Measurements from ENCODE around the gene TCF23.
"Not testable (repeated sequence)": the region's sequence is repeated elsewhere in the genome, so short reads cannot be mapped to it uniquely, and the experiment has no call there.

TCF23 gene

DNA sequence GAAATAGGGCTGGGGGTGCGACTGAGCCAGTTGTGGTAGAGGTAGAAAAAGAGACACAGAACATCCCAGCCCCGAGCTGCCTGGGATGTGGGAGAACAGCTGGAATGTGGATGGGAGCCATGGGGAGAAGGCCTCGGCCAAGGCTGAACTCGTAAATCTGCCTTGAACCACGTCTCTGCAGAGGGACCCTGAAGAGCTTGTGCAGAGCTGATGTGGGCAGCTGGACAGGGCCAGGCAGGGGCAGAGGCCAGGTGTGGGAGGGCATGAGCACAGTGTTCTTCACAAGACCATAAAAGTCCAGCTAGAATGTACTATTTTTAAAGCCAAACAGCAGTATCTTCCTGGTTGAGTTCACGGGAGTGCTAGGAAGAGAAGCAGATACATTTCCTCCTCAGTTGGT lies 5.7 kb downstream of the TCF23 start:
- no peak for DNase-seq (ENCODE audit: low read depth)

DNA sequence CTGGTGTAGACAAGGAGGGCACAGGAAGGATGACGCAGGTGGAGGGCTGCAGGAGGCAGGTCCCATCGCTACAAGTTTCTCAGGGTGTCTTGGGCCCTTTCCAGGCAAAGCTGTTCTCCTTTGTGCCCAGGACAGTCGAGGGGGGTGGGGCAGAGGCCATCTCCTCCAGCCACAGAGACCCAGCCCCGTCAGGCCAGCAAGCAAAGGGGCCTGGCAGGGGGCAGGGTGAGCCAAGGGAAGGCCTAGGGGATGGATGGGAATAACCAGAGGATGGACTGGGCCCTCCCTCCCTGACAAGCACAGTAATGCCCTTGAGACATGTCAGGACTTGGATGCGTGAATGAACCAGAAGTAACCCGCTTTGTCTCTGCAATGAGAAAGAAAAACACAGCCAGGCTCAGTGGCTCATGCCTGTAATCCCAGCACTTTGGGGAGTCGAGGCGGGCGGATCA lies 6.3 kb downstream of the TCF23 start:
- no peak for DNase-seq (ENCODE audit: low read depth)

DNA sequence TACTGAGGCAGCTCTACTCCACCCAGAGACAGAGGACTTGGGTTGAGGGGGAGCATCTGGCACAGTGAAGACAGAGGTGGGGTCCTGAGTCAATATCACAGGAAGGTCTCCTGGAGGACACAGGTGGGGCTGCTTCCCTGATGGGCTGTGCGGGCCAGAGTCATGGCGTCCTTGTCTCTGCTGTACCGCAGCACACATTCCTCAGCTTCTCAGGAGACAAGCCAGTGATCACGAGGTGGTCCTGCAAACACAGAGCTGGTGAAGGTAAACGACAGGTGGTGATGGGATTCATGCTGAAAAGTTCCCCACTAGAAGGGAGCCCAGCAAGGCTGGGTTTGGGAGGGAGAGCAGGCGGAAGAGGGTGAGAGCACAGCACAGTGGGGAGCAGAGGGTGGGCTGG lies 9.7 kb downstream of the TCF23 start:
- no peak for DNase-seq (ENCODE audit: low read depth)

DNA sequence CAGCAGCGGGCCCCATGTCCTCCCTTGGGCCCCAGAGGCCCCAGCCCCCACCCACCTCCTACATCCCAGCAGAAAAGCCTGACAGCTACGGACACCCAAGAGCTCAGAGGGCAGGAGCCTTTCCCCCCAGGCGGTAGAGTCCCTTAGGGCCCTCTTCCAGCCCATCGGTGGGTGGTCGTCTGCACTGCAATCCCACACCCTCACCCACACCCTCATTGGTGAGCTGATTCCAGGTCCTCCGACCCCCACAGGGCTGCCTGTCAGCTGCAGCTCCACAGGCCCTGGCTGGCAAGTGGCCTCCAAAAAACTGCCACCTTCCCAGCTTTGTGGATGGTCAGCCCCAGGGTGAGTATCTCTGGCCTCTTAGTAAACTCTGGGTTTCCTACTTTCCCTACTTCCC lies 10.5 kb downstream of the TCF23 start:
- no peak for DNase-seq (ENCODE audit: low read depth)

GRCh38 chr2:27160191-27160590 lies 11.4 kb downstream of the TCF23 start:
- DNase-seq (ENCODE audit: low read depth), result no peak

DNA sequence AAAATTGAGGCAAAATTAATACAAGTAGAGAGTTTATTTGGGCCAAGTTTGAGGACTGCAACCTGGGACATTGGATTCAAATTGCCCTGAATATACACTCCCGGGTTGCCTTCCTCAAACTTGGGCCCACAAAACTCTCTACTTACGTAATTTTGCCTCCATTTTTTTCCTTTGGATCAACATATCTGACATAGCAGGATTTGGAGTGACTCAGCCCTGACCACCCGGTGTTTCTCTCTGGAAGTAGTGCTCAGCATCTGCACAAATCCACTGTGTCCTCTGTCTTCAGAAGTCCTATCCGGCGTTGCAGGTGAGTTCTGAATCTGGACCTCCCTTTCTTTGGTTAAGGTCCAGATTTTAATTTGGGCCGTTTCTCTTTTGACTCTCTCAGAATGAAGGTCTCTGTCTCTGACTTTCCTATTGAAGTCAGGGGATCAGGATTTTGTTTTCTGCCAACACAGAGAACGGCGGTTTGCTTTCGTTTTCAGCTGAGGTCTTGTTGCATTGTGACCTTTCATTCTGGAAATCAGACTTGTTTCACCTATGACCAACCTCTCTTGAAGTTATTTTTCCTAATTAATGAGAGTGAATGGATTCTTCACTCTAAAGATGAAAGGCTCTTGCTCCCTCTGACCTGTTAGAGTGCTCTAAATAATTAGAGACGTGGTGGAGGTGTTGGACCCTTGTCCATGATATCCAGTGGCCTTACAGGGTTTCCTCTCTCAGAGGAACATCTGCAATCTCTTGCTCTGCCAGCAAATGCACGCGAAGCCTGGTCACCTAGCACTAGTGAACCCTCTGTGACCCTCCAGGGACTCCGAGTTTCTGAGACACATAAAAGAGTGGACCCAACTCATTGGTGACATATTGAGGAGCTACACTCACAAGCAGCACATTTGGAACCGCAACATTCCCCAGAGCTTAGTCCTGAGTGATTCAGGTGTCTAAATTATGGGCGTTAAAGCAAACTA lies 13.6 kb downstream of the TCF23 start:
- no peak for DNase-seq (ENCODE audit: low read depth)

DNA sequence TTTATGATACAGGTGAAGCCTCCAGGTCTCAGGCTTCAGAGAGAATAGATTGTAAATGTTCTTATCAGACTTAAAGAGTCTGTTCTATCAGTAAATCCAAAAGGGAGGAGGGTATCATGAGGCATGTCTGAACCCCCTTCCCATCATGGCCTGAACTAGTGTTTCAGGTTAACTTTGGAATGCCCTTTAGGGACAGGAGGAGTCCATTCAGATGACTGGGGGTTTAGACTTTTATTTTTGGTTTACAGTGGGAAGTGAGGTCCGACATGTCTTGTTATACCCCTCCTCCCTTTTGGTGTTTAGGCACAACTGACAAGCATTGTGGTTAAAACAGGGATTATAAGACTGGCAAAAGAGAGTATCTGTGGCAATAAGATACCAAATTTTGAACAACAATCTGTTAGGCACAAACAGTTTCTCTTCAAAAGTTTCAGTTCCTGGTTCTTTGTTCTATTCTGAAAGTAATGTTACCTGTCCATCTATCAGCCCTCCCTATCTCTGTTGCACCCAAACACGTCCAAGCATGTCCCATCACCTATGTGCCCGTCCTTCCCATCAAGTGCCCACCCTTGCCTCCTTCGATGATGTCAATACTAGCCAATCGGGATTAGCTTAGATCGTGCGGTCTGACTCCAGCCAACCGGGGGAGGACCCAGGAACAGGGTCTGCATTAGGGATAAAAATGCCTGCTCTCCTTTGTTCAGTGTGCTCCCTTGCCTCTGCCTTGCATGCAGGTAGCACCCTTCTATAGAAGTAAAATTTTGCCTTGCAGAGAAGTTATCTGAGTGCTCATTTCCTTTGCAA lies 16.4 kb downstream of the TCF23 start:
- no peak for DNase-seq (ENCODE audit: low read depth)

- DNase-seq (ENCODE audit: low read depth), result no peak
These were observed 22.0 kb downstream of the TCF23 start for GRCh38 chr2:27170581-27171337.

GRCh38 chr2:27171351-27171848 lies 22.6 kb downstream of the TCF23 start:
- DNase-seq (ENCODE audit: low read depth), result no peak

DNA sequence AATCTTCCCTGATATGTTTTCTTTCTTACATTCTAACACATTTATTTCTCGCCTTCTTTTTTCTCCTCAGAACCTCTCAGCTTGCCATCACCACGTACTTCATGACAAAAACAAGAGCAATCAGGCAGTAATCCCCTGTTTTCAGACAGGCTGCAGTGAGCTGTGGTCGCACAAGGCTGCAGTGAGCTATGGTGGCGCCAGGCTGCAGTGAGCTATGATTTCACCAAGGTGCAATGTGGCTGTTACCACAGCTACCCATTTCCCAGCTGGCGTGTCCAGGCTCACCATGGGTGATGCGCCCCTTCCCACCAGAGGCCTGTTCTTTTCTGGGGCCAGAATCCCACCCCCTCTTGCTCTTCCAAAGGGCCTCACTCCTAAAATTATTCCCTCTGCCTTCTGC lies 25.8 kb downstream of the TCF23 start:
- no peak for DNase-seq (ENCODE audit: low read depth)

DNA sequence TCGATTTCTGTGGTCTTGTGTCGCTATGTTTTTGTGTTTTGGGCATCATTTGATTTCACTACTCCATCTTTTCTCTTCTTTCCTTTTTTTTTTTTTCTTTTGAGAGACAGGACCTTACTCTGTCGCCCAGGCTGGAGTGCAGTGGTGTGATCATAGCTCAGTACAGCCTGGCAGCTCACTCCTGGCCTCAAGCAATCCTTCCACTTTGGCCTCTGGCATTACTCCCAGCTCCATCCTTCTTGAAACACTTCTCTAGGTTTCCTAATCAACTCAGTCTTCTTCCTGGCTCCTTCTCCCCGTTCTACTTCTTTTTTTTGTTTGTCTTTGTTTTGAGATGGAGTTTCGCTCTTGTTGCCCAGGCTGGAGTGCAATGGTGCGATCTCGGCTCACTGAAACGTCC lies 26.5 kb downstream of the TCF23 start:
- DNase-seq (ENCODE audit: low read depth), result no peak

DNA sequence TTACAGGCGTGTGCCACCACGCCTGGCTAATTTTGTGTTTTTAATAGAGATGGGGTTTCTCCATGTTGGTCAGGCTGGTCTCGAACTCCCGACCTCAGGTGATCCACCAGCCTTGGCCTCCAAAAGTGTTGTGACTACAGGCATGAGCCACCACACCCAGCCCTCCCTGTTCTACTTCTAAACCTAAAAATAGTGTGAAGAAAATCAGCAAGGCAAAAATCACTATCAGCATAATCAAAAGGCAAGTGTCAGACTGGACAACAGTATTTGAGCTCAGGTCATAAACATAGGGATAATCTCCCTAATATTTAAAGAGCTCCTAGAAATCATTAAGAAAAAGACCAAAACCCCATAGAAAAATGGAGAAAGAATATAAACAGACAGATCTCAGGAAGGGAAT lies 27.0 kb downstream of the TCF23 start:
- not testable (repeated sequence) for DNase-seq (ENCODE audit: low read depth)

DNA sequence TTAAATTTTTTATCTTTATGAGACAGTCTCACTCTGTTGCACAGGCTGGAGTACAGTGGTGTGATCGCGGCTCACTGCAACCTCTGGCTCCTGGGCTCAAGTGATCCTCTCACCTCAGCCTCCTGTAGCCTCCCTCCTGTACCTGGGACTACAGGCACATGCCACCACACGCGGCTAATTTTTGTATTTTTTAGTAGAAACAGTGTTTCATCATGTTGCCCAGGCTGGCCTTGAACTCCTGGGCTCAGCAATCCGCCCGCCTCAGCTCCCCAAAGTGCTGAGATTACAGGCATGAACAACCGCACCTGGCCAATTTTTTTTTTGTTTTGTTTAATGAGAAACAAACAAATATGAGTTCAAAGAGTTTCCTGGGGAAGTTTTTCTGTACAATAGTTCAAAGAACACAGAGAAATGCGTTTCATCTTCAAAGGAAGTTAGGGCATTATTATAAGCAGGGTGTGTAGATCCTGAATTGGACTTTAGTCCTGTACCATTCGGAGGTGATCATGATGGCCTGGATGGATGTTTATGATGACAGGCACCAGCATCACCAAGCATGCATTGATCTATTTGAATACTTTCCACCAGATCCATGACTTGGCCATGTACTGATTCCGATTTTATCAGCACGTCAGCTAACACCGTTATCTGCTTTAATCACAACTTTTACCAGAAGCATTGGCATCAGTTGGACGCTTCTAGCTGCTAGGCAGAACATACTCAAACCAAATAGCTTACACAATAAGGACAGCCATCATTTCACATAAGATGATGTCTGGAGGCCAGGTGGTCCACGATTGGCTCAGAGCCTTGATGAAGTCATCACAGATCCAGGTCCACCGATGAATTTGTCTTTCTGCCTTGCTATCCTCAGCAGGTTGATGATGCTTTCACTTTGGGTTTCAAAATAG lies 28.9 kb downstream of the TCF23 start:
- DNase-seq (ENCODE audit: low read depth), result no peak

DNA sequence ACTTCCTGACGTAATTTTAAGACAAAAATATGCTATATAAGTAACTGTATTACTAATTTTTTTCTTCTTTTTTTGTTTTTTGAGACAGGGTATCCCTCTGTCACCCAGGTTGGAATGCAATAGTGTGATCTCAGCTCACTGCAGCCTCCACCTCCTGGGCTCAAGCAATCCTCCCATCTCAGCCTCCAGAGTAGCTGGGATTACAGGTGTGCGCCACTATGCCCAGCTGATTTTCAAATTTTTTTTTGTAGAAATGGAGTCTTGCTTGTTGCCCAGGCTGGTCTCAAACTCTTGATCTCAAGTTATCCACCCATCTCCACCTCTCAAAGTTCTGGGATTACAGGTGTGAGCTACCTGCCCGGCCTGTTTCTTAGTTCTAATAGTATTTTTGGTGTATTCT lies 29.7 kb downstream of the TCF23 start:
- DNase-seq (ENCODE audit: low read depth), result no peak

- no peak for DNase-seq (ENCODE audit: low read depth)
These were observed 30.7 kb downstream of the TCF23 start for GRCh38 chr2:27179344-27180000.

- no peak for DNase-seq (ENCODE audit: low read depth)
These were observed 33.5 kb downstream of the TCF23 start for GRCh38 chr2:27182346-27182745.

DNA sequence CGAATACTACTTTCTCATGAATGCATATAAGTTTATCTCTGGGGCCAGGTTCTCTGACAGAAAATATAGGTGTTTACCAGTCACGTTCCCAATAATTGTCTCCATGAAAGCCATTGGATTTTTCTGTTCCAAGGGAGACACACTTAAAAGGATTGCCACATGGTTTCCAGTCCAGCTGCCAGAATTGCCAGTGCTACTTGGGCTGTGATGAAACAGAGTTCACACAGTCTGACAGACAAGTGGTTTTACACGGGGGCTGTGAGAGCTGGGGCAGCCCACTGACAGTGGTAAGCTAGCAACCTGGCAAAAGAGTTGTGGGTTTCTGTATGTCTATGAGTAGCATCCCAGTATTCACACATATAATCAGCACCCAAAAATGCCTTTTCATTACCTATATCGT lies 35.3 kb downstream of the TCF23 start:
- DNase-seq (ENCODE audit: low read depth), result no peak

GRCh38 chr2:27185331-27186026 lies 36.7 kb downstream of the TCF23 start:
- DNase-seq (ENCODE audit: low read depth), result no peak

- no peak for DNase-seq (ENCODE audit: low read depth)
These were observed 38.0 kb downstream of the TCF23 start for GRCh38 chr2:27186613-27187345.

All from stimulated activated CD8-positive, alpha-beta memory T cell treated with anti-CD3 and anti-CD28 coated beads, Interleukin-7, amount 100 ng/mL, for 24 hours (primary cell).